WERI-Rb-1 (cell line): ENCODE measurements around the gene CEP350.

Experiments used
- DNase-seq: peaks from one replicate; pipeline ENCODE4 v3.0.0-alpha.2; 2020
- H3K27ac ChIP-seq: fragments of 250-450 bp; sonication (Bioruptor Pico); 2 replicates; pipeline ENCODE4 v1.5.1; 2020; ENCODE audit warnings: mild to moderate bottlenecking, moderate library complexity
- H3K27me3 ChIP-seq: fragments of 250-450 bp; sonication (Bioruptor Pico); 2 replicates; pipeline ENCODE4 v1.5.1; 2021; ENCODE audit warnings: mild to moderate bottlenecking, low read depth, moderate library complexity; ENCODE audit not compliant: insufficient read depth, severe bottlenecking
- H3K36me3 ChIP-seq: fragments of 250-450 bp; sonication (Bioruptor Pico); 2 replicates; pipeline ENCODE4 v1.5.1; 2020; ENCODE audit warnings: mild to moderate bottlenecking, moderate library complexity
- H3K4me3 ChIP-seq: 2 replicates; pipeline ENCODE4 v1.5.1; 2011; ENCODE audit warnings: low read depth, mild to moderate bottlenecking, control low read depth, low read length
- H3K9me3 ChIP-seq: fragments of 250-450 bp; sonication (Bioruptor Pico); 2 replicates; pipeline ENCODE4 v1.5.1; 2021; ENCODE audit warnings: mild to moderate bottlenecking, moderate library complexity; ENCODE audit not compliant: severe bottlenecking
- TF ChIP-seq, protein P1 (sequence below): IDR thresholded peaks from 2 replicates; pipeline ENCODE4 v1.5.1; 2011; ENCODE audit warnings: low read depth, mild to moderate bottlenecking, control low read depth, inconsistent platforms, low read length

CEP350 gene

DNA sequence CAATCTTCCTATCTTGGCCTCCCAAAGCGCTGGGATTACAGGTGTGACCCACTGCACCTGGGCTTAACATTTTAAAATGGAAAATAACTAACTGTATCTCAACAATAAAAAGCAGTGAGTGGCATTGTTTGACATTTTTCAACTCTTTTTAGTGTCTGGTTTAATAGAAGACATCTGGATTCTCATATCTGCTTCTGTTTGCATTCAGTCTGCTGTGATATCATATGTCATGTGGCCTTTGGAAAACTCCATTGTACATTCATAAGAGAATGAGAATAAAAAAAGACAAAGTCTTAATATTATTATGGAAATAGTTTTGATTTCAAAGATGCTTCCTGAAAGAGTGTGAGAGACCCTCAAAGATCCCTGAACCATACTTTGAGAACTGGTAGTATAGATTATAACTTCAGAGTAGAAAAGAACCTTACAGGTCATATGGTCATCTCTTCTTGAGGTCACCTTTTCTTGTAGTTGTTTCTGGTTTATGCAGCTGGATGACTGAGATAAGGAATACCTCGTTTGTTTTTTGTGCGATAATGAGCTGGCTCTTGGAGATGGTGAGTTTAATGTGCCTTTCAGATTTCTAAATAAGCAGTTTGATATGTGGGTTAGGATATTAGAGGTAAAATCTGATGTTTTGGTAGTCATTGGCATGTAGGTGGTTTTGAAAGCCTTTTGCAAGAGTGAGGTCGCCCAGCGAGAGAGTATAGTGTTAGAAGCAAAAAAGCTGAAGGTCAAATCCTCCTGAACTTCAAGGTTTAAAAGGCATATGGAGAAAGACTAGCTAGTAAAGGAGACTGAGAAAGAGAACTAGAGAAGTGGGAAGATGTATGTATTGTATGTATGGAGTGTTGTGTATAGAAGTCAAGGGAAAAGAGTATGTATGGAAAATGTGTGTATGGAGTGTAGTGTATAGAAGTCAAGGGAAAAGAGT is 17.2 kb downstream of the CEP350 start:
- Histone ChIP-seq H3K4me3 (no peak overlapping the region), H3K27ac (no peak overlapping the region), H3K9me3 (no peaks in the 10 kb centered on the region), H3K36me3 (peaks cover 6% of the 10 kb centered on the region; the same call in 1 of the 2 replicates), H3K27me3 (no peaks in the 10 kb centered on the region)
- no peak for DNase-seq
- TF ChIP-seq, protein P1, sequence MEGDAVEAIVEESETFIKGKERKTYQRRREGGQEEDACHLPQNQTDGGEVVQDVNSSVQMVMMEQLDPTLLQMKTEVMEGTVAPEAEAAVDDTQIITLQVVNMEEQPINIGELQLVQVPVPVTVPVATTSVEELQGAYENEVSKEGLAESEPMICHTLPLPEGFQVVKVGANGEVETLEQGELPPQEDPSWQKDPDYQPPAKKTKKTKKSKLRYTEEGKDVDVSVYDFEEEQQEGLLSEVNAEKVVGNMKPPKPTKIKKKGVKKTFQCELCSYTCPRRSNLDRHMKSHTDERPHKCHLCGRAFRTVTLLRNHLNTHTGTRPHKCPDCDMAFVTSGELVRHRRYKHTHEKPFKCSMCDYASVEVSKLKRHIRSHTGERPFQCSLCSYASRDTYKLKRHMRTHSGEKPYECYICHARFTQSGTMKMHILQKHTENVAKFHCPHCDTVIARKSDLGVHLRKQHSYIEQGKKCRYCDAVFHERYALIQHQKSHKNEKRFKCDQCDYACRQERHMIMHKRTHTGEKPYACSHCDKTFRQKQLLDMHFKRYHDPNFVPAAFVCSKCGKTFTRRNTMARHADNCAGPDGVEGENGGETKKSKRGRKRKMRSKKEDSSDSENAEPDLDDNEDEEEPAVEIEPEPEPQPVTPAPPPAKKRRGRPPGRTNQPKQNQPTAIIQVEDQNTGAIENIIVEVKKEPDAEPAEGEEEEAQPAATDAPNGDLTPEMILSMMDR: no peak

GRCh38 chr1:179973198-179974110 is 18.8 kb downstream of the CEP350 start:
- TF ChIP-seq, protein P1: no peak
- Histone ChIP-seq H3K27me3 (no peaks in the 10 kb centered on the region), H3K9me3 (no peaks in the 10 kb centered on the region), H3K36me3 (peaks cover 6% of the 10 kb centered on the region; the same call in 1 of the 2 replicates), H3K27ac (no peak overlapping the region), H3K4me3 (no peak overlapping the region)
- no peak for DNase-seq

DNA sequence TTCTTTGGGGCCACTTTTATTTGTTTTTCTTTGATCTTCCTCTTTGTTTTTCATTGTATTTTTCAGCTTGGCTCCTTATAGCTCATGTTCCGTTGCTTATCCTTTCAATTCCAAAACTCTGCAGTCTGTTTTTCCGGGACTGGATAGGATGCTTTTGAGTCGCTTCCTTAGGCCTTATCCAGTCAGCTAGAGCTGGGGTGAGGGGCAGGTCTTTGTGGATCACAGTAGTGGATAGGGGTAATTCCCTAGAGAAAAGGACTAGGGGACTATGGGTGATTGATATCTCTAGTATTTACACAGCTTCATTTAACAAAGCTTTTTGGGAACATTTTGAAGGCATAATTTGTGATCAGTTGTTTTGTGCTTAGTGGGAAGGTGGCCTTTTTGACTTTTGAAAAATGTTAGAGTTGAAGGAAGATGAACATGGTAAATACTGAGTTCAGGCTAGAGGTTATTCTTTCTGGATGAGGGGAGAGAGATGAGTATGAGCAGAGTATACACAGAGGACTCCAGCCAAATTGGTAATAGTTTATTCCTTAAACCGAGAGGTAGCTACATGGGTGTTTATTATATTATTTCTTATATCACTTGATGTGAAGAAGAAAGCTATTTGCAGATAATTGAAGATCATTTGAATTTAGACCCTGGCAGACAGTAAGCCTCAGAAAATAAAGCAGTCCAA is 22.5 kb downstream of the CEP350 start:
- DNase-seq: no peak
- Histone ChIP-seq H3K27ac (no peak overlapping the region), H3K4me3 (no peak overlapping the region), H3K36me3 (no peaks in the 10 kb centered on the region), H3K27me3 (no peaks in the 10 kb centered on the region), H3K9me3 (no peaks in the 10 kb centered on the region)
- TF ChIP-seq, protein P1: no peak

GRCh38 chr1:179978199-179979079 is 23.8 kb downstream of the CEP350 start:
- no peaks in the 10 kb centered on the region for H3K36me3 ChIP-seq
- TF ChIP-seq, protein P1: no peak
- no peak for DNase-seq
- H3K27me3 ChIP-seq: no peaks in the 10 kb centered on the region
- no peak overlapping the region for H3K4me3 ChIP-seq
- no peak overlapping the region for H3K27ac ChIP-seq
- H3K9me3 ChIP-seq: no peaks in the 10 kb centered on the region

DNA sequence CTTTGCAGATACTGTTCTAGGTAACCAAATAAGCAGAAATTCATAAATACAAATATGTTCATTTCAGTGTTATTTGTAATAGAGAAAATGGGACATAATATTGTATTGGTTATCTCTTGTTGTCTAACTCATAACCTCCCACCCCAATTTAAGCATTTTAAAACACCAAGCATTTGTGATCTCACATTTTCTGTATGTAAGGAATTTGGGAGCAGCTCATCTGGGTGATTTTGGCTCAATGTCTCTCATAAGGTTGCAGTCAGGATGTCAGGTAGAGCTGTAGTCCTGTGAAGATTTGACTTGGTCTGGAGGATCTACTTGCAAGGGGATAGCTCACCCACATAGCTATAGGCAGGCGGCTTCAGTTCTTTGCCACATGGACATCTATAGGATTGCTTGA is 29.5 kb downstream of the CEP350 start:
- TF ChIP-seq, protein P1: no peak
- H3K27ac ChIP-seq: no peak overlapping the region
- no peaks in the 10 kb centered on the region; the same call in none of the 2 replicates for H3K36me3 ChIP-seq
- DNase-seq: no peak
- no peak overlapping the region for H3K4me3 ChIP-seq
- H3K27me3 ChIP-seq: no peaks in the 10 kb centered on the region
- no peaks in the 10 kb centered on the region for H3K9me3 ChIP-seq
